ENCODE measurements around the gene CFAP97D2.
"Not testable (repeated sequence)": the region's sequence is repeated elsewhere in the genome, so short reads cannot be mapped to it uniquely, and the experiment has no call there.

CFAP97D2 gene

DNA sequence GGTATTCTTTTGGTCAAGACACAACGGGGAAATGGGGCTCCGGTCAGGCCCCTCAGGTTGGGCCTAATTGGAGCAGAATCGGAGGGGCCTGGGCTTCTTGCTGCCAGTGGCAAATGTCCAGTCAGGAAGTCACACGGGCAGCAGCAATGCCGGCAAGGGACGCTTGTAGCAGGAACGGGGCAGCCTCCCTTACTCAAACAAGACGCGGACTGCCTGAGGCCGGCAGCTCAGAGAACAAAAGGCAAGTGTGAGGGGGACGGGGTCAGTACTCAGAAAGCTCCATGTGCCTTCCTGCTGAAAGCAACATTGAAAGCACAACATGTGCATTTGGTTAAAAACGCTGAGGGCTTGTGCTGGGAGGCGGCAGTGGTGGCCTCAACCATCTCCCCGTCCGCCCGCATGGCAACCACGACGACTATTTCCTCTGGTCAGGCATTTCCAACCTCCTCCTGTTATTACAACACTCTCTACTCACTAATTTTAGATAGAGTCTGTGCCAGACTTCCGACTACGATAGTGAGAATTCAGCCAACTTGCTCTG lies 26.2 kb upstream of the CFAP97D2 start:
- no peak overlapping the region for H3K4me3 ChIP-seq (ENCODE audit: control insufficient read depth, low read depth, low read length)
- peak; percentile 41 for DNase-seq (ENCODE audit: low read depth)
- TF ChIP-seq, protein P1, sequence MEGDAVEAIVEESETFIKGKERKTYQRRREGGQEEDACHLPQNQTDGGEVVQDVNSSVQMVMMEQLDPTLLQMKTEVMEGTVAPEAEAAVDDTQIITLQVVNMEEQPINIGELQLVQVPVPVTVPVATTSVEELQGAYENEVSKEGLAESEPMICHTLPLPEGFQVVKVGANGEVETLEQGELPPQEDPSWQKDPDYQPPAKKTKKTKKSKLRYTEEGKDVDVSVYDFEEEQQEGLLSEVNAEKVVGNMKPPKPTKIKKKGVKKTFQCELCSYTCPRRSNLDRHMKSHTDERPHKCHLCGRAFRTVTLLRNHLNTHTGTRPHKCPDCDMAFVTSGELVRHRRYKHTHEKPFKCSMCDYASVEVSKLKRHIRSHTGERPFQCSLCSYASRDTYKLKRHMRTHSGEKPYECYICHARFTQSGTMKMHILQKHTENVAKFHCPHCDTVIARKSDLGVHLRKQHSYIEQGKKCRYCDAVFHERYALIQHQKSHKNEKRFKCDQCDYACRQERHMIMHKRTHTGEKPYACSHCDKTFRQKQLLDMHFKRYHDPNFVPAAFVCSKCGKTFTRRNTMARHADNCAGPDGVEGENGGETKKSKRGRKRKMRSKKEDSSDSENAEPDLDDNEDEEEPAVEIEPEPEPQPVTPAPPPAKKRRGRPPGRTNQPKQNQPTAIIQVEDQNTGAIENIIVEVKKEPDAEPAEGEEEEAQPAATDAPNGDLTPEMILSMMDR (IDR thresholded peaks at IDR 0.05; ENCODE audit: control insufficient read depth, insufficient read depth, low read depth, low read length, missing control alignments) = no peak

DNA sequence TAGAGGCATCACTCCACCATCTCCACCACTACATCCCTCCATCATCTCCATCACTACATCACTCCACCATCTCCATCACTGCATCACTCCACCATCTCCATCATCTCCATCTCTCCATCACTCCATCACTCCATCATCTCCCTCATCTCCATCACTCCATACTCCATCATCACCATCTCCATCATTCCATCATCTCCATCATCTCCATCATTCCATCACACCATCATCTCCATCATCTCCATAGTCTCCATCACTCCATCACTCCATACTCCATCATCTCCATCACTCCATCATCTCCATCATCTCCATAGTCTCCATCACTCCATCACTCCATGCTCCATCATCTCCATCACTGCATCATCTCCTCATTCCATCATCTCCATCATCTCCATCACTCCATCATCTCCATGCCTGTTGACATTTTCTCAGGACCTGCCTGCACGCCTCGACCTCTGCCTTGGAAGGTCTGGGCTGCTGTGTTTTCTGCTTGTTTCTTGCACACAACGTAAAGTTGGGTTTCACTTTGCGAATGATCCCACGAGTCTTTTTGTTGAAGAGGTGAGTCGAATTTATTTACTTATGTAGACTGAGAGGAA lies 25.5 kb upstream of the CFAP97D2 start:
- H3K4me3 ChIP-seq (ENCODE audit: control insufficient read depth, low read depth, low read length) = no peak overlapping the region
- TF ChIP-seq, protein P1 (IDR thresholded peaks at IDR 0.05; ENCODE audit: control insufficient read depth, insufficient read depth, low read depth, low read length, missing control alignments) = no peak
- DNase-seq (ENCODE audit: low read depth) = no peak

DNA sequence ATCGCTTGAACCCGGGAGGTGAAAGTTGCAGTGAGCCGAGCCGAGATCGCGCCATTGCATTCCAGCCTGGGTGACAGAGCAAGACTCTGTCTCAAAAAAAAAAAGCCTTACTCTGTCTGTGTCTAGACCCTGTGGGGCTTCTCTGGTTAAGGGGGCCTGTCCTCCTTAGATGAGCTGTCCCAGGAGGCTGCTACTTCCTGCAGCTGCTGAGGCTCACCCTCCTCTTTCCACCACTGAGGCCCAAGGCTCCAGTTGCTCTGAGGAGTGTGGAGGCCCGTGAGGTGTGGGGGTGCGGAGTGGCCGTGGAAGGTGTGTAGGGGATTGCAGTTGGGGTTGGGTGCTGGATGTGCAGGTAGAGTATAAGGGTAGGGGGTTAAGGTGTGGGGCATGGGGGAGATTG lies 24.6 kb upstream of the CFAP97D2 start:
- DNase-seq (ENCODE audit: low read depth) = no peak
- TF ChIP-seq, protein P1 (IDR thresholded peaks at IDR 0.05; ENCODE audit: control insufficient read depth, insufficient read depth, low read depth, low read length, missing control alignments) = no peak
- H3K4me3 ChIP-seq (ENCODE audit: control insufficient read depth, low read depth, low read length) = no peak overlapping the region

DNA sequence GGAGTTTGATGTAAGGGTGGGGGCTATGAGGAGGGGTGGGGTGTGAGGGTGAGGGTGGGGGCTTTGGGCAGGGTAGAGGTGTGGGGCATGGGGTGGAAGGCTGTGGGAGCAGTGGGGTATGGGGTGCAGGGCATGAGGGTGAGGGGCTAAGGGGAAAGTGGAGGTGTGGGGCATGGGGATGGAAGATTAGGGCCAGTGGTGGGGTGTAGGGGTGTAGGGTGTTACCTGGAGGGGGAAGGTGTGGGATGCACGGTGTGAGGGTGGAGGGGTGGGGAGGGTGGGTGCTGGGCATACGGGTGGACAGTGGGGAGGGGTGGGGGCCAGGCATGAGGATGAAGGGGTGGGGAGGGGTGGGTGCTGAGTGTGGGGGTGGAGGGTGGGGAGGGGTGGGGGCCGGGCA lies 23.7 kb upstream of the CFAP97D2 start:
- TF ChIP-seq, protein P1 (IDR thresholded peaks at IDR 0.05; ENCODE audit: control insufficient read depth, insufficient read depth, low read depth, low read length, missing control alignments) = no peak
- no peak for DNase-seq (ENCODE audit: low read depth)
- H3K4me3 ChIP-seq (ENCODE audit: control insufficient read depth, low read depth, low read length) = no peak overlapping the region

DNA sequence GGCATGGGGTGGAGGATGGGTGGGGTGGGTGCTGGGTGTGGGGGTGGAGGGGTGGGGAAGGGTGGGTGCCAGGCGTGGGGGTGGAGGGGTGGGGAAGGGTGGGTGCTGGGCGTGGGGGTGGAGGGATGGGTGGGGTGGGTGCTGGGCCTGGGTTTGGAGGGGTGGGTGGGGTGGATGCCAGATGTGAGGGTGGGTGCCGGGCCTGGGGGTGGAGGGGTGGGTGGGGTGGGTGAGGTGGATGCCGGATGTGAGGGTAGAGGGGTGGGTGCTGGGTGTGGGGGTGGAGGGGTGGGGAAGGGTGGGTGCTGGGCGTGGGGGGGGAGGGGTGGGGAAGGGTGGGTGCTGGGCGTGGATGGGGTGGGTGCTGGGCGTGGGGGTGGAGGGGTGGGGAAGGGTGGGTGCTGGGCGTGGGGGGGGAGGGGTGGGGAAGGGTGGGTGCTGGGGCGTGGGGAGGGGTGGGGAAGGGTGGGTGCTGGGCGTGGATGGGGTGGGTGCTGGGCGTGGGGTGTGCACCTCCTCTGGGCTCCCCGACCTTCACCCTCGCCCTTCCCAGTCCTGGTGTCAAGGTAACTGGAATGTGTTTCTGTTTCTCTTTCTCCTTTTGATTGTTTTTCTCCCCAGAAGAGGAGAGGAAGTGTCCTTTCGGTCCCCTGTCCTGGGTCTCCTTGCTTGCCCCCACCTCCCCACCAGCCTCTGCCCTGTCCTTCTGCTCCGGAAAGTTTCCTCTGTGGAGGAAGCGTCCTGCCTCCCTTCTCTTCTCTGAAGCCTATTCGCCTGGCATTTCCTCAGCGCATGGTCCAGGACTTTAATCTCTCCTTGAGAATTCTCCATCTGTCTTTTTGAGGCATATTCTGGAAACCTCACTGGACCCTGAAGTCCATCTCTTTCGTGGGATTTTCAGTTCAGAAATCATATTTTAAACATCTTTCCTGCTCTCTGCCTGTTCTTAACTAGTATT lies 22.9 kb upstream of the CFAP97D2 start:
- no peak for DNase-seq (ENCODE audit: low read depth)
- no peak overlapping the region for H3K4me3 ChIP-seq (ENCODE audit: control insufficient read depth, low read depth, low read length)
- TF ChIP-seq, protein P1 (IDR thresholded peaks at IDR 0.05; ENCODE audit: control insufficient read depth, insufficient read depth, low read depth, low read length, missing control alignments) = no peak

DNA sequence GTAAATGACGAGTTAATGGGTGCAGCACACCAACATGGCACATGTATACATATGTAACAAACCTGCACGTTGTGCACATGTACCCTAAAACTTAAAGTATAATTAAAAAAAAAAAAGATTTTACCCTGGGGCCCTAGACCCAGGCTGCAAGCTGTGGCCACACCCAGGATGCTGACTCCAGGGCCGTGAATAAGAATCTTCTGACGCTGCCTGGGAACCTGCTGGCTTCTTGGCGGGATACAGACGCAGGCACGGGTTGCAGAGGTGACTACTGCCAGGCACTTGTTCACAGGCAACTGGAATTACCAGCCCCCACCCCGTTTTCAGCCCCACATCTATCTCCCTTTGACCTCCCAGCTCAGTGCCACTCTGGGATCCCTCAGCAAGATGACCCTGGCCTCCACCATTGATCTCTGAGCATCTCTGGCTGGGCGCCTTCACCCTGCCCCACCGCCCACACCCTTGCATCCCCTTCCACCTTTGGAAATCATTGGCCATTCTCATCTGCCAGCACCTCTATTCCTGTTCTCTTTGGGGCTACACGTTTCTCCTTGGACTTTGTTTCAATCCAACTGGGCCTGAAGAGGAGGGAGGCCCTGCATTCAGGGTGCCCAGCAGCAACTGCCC lies 21.1 kb upstream of the CFAP97D2 start:
- TF ChIP-seq, protein P1 (IDR thresholded peaks at IDR 0.05; ENCODE audit: control insufficient read depth, insufficient read depth, low read depth, low read length, missing control alignments) = no peak

DNA sequence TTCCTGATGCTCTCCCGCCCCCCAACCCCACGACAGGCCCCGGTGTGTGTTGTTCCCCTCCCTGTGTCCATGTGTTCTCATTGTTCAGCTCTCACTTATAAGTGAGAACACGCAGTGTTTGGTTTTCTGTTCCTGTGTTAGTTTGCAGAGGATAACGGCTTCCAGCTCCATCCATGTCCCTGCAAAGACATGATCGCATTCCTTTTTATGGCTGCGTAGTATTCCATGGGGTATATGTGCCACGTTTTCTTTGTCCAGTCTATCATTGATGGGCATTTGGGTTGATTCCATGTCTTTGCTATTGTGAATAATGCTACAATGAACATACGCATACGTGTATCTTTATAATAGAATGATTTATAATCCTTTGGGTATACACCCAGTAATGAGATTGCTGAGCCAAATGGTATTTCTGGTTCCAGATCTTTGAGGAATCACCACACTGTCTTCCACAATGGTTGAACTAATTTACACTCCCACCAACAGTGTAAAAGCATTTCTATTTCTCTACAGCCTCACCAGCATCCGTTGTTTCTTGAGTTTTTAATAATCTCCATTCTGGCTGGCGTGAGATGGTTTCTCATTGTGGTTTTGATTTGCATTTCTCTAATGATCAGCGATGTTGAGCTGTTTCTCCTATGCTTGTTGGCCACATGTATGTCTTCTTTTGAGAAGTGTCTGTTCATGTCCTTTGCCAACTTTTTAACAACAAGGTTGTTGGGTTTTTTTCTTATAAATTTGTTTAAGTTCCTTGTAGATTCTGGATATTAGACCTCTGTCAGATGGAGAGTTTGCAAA lies 20.0 kb upstream of the CFAP97D2 start:
- H3K4me3 ChIP-seq (ENCODE audit: control insufficient read depth, low read depth, low read length); DNase-seq (ENCODE audit: low read depth): not testable (repeated sequence)

More for the DNA sequence above, 21.1 kb upstream of the CFAP97D2 start:
- H3K4me3 ChIP-seq (ENCODE audit: control insufficient read depth, low read depth, low read length) = no peak overlapping the region
- DNase-seq (ENCODE audit: low read depth) = no peak
